ENCODE measurements around the gene MPRIP.

The MPRIP gene

GRCh38 chr17:17205368-17206123, 163.3 kb downstream of the MPRIP start:
- DNase-seq (ENCODE audit: low read depth in 1 of 2, low spot score in 1 of 2): peak; percentile 35 to 51

DNA sequence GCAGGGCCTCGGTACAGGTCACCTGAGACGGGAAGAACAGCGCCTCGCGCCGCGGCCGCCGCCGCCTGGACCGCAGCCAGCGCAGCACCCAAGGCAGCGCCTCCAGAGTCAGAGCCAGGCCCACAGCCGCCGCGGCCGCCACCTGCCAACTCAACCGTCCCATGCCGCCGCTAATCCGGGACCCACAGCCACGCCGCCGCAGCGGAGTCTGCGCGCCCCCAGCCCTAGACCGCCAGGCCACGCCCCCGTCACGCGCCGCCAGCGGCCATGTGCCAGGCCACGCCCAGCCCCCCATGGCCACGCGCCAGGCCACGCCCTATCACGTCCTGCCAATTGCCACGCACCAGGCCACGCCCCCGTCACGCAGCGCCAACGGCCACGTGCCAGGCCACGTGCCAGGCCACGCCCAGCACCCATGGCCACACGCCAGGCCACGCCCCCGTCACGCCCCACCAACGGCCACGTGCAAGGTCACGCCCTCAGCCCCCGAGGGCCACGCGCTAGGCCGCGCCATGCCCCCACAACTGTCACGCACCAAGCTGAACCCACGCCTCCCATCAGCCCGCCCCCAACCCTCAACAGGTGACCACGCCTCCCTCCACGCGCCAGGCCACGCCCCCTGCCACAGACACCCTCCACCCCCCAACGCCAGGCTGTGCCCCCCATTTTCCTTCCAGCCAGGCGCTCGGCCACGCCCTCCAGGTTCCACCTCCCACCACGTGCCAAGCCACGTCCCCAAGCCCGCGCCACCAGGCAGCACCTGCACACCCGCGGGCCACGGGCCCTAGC, 164.1 kb downstream of the MPRIP start, which contains the start of gene PLD6:
TSS of gene PLD6 (minus strand) at position 210 of the 789 bp plus-strand sequence. CDS start at position 163, 47 bp downstream.
- peak; percentile 87 for DNase-seq (ENCODE audit: low read depth in 1 of 2, low spot score in 1 of 2)

DNA sequence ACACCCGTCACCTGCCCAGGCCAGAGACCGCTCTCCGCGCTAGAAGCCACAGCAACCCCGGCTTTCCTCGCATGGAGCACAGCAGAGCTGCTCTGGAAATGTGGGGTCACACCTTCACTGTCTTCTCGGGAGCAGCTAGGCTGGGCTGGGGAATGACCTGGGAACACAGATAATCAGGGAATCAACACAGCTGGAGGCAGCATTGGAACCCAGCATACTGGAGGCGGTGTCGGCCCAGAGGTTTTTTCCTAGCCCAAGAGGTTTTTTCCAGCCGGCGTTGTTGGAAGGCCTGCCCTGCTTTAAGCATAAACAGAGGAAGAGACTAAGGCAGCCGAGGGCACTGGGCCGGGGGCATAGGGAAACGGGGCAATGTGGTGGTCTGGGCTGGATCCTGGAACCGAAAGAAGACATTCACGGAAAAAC, 164.7 kb downstream of the MPRIP start:
- DNase-seq (ENCODE audit: low read depth in 1 of 2, low spot score in 1 of 2): no peak

- DNase-seq (ENCODE audit: low read depth in 1 of 2, low spot score in 1 of 2): no peak
These were observed 165.7 kb downstream of the MPRIP start for GRCh38 chr17:17207998-17208397.

GRCh38 chr17:17213775-17214174, 171.5 kb downstream of the MPRIP start:
- DNase-seq (ENCODE audit: low read depth in 1 of 2, low spot score in 1 of 2): no peak

GRCh38 chr17:17214646-17215436, 172.6 kb downstream of the MPRIP start:
- no peak for DNase-seq (ENCODE audit: low read depth in 1 of 2, low spot score in 1 of 2)

GRCh38 chr17:17215575-17215974, 173.3 kb downstream of the MPRIP start:
- DNase-seq (ENCODE audit: low read depth in 1 of 2, low spot score in 1 of 2): no peak

- DNase-seq (ENCODE audit: low read depth in 1 of 2, low spot score in 1 of 2): no peak
These were observed 174.0 kb downstream of the MPRIP start for GRCh38 chr17:17216236-17216635.

DNA sequence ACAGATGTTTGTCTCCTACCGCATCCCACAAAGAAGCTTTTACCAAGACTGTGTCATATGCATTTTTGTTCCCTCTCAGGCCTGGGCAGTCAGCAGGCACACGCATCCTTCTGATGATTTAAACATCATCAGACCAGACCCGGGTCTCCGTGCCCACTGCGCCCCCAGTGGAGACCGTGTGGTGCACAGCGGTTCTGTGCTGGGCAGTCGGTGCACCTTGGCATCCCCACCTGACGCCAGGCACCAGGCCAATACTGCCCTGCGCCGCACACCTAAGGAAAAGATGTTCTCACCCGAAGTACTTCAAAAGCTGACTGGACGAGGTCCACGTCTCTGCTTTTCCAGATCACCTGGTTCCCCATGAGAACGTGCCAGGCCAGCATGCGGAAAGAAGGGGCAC, 174.5 kb downstream of the MPRIP start:
- no peak for DNase-seq (ENCODE audit: low read depth in 1 of 2, low spot score in 1 of 2)

GRCh38 chr17:17217995-17218394, 175.7 kb downstream of the MPRIP start:
- DNase-seq (ENCODE audit: low read depth in 1 of 2, low spot score in 1 of 2): no peak

GRCh38 chr17:17220529-17220928, 178.3 kb downstream of the MPRIP start:
- DNase-seq (ENCODE audit: low read depth in 1 of 2, low spot score in 1 of 2): no peak

DNA sequence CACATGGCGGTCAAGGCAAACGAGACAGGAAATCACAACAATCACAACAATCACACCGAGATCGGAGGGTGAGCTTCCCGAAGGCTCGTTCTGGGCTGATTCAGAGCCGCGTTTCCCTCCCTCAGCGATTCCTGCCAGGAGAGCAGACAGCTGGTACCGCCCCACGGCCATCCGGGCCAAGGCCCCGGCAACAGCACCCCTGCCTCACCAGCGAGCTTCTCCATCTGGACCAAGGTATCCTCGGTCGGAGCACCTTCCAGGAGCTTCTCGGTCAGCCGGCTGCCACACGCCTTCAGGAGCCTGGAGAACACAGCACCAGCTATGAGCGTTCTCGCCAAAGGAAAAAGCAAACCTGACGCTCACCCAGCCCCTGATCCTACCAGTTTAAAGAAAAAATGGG, 179.1 kb downstream of the MPRIP start:
- DNase-seq (ENCODE audit: low read depth in 1 of 2, low spot score in 1 of 2): no peak

- no peak for DNase-seq (ENCODE audit: low read depth in 1 of 2, low spot score in 1 of 2)
These were observed 181.5 kb downstream of the MPRIP start for GRCh38 chr17:17223736-17224135.

DNA sequence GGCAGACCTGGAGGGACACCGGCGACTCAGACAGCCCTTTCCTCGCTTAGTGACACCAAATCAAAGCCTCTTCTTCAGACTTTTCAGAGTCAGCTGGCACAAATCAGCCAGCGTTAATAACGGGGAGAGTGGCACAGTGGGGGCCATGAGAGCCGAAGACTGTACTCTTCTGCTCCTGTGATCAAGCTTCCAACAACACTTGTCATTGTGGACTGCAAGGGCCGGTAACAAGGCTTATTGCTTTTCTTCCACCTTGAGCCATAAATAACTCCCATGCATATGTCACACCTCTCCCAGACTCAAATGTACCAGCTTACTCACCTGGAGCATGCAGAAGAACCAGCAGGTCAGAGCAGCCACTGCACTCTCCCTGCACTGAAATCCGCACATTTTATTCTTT, 181.9 kb downstream of the MPRIP start:
- DNase-seq (ENCODE audit: low read depth in 1 of 2, low spot score in 1 of 2): no peak

GRCh38 chr17:17225901-17226300, 183.6 kb downstream of the MPRIP start:
- no peak for DNase-seq (ENCODE audit: low read depth in 1 of 2, low spot score in 1 of 2)

DNA sequence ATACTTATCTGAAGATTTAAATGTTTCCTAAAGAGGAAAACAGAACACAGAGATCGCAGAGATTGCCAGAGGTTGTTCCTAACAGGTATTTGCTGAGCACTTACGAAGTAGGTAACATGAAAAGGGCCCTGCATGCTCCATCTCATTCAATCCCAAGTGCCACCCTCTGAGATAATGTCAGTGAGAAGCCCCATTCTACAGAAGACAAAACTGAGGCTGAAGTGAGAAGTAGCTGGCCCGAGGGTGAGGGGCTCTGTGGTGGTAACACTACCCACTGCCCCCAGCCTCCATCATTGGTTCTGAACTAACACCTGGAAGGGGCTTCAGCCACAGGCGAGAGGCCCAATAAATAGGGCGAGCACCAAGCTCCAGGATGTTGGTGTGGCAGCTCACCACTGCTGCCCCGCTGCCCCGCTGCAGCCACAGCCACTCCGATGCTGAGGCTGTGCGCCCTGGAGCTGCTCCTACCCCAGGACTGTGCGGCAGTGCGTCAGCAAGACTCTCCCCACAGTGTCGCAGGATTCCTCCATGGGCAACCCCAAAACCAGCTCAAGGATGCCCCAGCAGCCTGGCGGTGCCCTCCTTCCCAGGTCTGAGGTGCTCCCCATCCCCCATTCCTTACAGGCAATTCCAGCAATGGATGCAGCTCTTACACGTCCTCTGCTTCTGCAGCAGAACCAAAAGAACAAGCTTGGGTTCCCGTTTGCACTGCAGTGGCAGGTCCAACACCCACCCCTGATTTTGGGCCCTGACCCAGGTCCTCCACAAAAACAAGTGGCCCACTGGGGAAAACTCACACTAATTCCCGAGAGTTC, 184.4 kb downstream of the MPRIP start:
- DNase-seq (ENCODE audit: low read depth in 1 of 2, low spot score in 1 of 2): no peak

DNA sequence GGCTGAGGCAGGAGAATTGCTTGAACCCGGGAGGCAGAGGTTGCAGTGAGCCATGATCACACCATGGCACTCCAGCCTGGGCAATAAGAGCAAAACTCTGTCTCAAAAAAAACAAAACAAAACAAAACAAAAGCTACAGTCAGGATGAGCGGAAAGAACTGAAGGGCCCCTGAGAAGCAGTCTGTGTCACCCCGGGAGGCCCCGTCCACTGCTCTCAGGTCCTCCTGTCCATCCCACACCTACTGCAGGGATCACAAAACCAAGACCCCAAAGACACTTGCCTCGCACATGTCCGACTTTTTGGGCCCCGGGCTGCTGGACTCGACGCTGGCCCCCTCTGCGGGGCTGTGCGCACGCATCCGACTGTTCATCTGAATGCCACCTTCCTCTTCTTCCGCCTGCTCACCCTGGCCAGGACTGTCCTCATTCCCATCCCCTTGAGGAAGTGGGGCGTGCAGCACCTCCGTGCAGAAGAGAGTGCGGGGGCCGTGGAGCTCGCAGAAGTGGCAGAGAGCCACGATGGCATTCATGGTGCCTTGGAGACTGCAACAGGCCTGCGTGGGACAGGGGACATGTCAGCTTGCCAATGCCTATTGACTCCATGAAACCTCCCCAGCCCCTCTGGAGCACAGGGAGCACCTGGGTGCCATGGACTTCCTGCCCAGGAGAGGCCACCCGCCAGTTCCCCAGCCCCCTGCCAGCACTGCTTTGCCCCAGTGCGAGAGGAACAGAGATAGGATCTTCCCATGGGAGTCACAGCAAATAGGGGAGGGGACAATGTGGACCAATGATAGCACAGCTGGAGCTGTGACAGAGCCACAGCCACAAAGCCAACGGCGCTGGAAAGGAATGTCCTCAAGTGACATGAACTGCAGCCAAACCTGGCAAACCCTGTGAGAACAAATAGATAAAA, 185.6 kb downstream of the MPRIP start:
- no peak for DNase-seq (ENCODE audit: low read depth in 1 of 2, low spot score in 1 of 2)

- no peak for DNase-seq (ENCODE audit: low read depth in 1 of 2, low spot score in 1 of 2)
These were observed 186.4 kb downstream of the MPRIP start for GRCh38 chr17:17228521-17229279.
